Coronary artery (tissue), 2 donors: ENCODE results near the gene ULK4.

Experiments used
- DNase-seq: peaks from one replicate; pipeline ENCODE4 v3.0.0-alpha.2; 2017; ENCODE audit warnings: low spot score
- H3K27ac ChIP-seq, 2 donors: fragments of 200-600 bp; sonication (generic); one replicate each; pipeline ENCODE4 v1.5.1; 2016 to 2019
- H3K4me3 ChIP-seq: fragments of 200-600 bp; sonication (generic); 2 replicates; pipeline ENCODE4 v1.5.1; 2016; ENCODE audit warnings: mild to moderate bottlenecking, moderate library complexity
- CTCF ChIP-seq: fragments of 200-600 bp; sonication (generic); IDR thresholded peaks from one replicate; pipeline ENCODE4 v1.5.1; 2019; ENCODE audit warnings: antibody characterized with exemption

ULK4 gene

GRCh38 chr3:41327718-41328117 lies 634.2 kb downstream of the ULK4 start:
- H3K27ac ChIP-seq, result no peak overlapping the region
- TF ChIP-seq CTCF, result no peak
- no peak for DNase-seq
- H3K4me3 ChIP-seq, result no peak overlapping the region

- H3K4me3 ChIP-seq, result no peak overlapping the region
- no peak overlapping the region for H3K27ac ChIP-seq
- TF ChIP-seq CTCF, result no peak
- DNase-seq, result no peak
These were observed 637.8 kb downstream of the ULK4 start for GRCh38 chr3:41324156-41324475.

- no peak overlapping the region for H3K27ac ChIP-seq
- no peak for DNase-seq
- H3K4me3 ChIP-seq, result no peak overlapping the region
- TF ChIP-seq CTCF, result no peak
These were observed 638.3 kb downstream of the ULK4 start for GRCh38 chr3:41323467-41324155.

- no peak for TF ChIP-seq CTCF
- Histone ChIP-seq H3K27ac (no peak overlapping the region), H3K4me3 (no peak overlapping the region)
- no peak for DNase-seq
These were observed 640.3 kb downstream of the ULK4 start for GRCh38 chr3:41321642-41321980.

- no peak for TF ChIP-seq CTCF
- Histone ChIP-seq H3K27ac (no peak overlapping the region), H3K4me3 (no peak overlapping the region)
- no peak for DNase-seq
These were observed 640.8 kb downstream of the ULK4 start for GRCh38 chr3:41320953-41321641.

- DNase-seq, result no peak
- no peak for TF ChIP-seq CTCF
- Histone ChIP-seq H3K4me3 (no peak overlapping the region), H3K27ac (no peak overlapping the region)
These were observed 643.4 kb downstream of the ULK4 start for GRCh38 chr3:41318520-41318919.

GRCh38 chr3:41317718-41318117 lies 644.2 kb downstream of the ULK4 start:
- Histone ChIP-seq H3K4me3 (no peak overlapping the region), H3K27ac (no peak overlapping the region)
- TF ChIP-seq CTCF, result no peak
- DNase-seq, result no peak
